Cerebellar nuclear complex (tissue), 1 donor: ENCODE measurements around the gene MTHFR.
A peak's percentile ranks its signal among the peaks of the same experiment; 100 is the strongest.

Experiments
- DNase-seq, 2 experiments: peaks; one replicate each; lab custom pipeline; 2025; lab: John Stamatoyannopoulos, UW

Gene MTHFR

DNA sequence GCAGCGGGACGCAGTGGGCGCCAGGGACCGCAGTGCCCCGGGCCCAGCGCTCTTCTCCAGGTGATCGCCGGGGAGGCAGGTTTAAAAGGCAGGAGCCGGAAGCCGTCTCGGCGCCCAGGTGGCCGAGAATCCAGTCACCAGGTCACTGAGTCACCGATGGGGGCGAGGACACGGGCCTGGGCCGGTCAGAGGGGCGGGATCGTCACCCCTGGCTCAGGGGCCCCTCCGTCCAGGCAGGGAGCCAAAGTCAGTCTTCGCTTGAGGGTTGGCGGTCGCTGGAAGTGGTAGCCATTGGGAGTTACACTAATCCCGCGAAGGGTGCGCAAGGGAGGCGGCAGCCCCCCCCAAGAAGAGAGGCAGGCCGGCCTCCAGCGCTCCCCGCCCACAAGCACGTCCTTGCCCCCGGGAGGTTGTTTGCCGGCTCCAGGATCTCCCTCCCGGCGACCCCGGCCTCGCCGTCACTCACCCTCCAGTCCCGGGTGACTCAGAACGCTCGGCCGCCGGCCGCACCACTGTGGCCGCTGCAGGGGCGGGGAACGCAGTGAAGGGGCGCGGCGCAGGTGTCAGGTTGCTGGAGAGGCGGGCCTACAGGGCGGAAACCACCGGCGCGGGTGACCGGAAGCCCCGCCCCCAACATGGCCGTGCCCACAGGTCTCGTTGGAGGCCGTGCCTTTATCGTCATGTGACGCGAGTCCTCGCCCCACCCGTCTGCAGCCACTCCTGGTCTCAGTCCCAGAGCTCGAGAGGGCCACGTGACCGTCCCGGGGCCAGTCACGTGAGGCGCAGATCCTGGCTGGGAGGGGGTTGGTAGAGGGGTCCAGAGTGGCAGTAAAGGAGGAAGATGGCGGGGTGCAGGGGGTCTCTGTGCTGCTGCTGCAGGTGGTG is at the start of gene MTHFR, which contains the start of gene CLCN6:
Gene MTHFR (minus strand): TSS at position 543 of the 885 bp plus-strand sequence. CDS start 2,848 bp downstream, outside the sequence.
Gene CLCN6 (plus strand): TSS at position 770 of the 885 bp plus-strand sequence. CDS start 72 bp downstream, at position 842.
- peak; percentile 96 to 97 for DNase-seq

DNA sequence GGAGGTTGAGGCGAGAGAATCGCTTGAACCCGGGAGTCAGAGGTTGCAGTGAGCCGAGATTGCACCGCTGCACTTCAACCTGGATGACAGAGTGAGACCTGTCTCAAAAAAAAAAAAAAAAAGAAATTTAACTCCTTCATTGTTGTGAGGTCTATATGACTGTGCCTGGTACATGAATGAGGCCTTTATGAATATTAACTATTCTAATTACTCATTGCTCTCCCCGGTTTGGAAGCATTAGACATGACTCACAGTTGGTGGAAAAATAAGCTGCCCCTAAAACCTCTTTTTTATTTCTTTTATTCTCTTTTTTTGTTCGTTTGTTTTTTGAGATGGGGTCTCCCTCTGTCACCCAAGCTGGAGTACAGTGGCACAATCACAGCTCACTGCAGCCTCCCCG is 49.7 kb upstream of the MTHFR start:
- no peak for DNase-seq

DNA sequence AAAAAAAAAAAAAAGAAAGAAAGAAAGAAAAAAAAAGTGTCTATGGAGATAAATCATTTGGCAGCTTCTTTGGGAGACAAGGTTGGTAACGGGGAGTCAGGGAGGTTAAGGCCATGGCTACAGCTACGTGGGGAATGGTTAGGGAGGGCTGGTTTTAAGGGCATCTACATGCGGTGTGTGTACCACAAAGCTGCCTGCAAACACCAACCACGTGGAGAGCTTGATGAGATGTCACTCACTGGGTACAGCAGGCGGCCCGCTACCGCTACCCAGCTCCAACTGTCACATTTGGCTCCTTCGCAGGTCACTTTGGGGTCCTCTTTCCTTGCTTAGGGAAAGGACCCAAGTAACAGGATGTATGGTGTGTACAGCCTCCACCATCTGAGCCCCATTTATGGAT is 48.8 kb upstream of the MTHFR start:
- no peak for DNase-seq

DNA sequence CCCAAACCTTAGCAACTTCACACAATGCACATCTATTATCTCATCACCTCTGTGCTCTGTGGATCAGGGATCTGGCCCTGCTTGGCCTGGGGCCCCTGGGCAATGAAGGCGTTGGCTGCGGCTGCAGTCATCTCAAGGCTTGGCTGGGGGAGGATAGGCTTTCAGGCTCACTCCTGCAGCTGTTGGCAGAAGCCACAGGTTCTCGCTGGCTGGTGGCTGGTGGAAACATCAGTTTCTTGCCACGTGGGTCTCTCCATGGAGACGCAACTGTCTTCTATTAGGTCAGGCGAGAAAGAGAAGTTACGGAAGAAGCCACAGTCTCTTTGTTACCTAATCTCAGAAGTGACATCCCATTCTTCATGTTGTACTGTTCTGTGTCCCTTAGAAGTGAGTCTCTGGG is 45.4 kb upstream of the MTHFR start:
- no peak for DNase-seq

DNA sequence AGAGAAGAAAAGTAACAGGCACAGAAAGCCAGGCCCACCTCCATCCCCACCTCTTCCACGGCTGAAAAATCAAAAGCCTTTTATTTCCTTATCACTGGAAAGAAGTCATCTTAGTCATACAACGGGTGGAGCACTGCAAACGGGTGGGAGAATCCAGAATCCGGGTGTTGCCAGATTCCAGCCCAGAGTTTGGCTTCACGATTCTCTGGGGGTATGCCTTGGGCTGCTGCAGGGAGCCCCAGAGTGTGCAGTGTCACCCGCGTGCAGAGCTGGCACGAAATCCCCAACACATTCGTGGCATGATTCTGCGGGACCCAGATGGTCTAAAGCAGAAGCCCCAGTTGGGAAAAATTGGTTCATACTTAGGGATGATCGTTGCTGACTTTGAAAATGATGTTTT is 44.4 kb upstream of the MTHFR start:
- no peak for DNase-seq

DNA sequence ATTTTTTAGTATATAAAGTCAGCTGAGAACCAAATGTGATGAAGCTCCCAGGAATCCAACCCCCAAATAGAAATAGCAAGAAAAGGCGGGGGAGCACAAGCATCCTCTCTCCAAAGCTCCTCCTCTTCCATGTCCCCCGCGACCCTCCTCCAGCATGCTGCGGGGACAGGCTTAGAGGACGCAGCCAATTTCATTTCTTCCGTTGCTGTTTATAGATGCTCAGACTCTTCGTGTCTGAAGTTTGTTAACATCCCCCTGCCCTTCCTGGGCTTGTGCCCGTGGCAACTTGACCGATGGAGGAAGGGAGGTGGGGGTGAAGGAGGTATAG is 42.6 kb upstream of the MTHFR start:
- no peak for DNase-seq

DNA sequence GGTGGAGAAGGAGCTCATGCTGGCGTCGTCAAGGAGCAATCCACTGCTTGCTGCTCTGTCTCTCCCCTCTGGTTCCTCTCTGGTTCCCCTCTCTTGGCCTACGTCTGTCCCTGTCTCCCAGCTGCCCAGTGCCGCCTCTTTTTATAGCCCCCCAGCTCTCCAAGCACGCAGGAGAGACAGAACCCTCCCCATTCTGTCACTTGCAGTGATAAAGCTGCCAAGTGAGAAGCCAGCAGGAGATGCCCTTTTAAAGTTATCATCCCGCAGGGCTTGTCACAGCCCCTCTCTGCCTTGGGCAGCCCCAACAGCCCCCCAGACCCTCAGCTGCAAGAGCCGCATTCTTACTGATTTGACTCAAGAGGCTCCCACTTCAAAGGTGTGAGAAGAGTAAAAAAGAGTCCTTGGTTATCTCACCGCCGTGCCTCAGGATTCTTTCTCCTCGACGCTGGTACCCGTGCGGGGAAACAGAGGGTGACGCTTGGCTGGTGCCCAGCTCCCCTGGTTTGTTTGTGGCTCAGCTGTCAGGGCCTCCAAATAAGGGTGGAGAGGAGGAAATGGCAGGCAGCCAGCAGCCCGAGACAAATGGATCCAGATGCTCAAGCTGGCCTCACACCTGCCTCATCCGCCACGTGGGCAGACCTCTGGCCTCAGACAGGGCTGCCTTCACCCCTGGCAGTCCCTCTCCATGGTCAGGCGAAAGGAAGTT is 42.1 kb upstream of the MTHFR start, which contains the start of gene NPPA:
Gene NPPA (minus strand): TSS at position 117 of the 706 bp plus-strand sequence. CDS start 99 bp downstream, at position 18.
- no peak for DNase-seq

DNA sequence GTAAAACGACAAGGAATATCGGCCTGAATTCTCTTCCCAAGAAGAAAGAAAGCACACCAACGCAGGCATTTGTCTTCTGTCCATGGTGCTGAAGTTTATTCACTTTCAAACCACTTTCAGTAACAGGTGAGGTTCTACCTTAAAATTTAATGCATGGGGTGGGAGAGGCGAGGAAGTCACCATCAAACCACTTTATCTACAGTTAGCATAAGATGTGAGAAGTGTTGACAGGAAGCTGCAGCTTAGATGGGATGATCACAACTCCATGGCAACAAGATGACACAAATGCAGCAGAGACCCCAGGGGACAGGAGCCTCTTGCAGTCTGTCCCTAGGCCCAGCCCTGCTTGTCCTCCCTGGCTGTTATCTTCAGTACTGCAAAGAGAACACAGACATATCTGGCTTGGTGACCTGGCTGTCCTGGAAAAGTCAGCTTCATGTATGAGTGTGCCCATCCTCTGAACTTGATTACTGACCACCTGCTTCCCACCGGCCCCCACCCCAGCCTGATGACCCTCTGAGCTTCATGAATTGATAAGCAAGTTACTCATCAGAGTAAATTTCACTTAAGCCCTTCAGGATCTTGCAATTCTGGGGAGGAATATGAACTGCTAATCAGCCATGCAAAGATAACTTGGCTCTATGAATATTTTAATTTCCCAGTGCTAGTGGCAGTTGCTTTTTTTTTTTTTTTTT is 40.0 kb upstream of the MTHFR start:
- no peak for DNase-seq

DNA sequence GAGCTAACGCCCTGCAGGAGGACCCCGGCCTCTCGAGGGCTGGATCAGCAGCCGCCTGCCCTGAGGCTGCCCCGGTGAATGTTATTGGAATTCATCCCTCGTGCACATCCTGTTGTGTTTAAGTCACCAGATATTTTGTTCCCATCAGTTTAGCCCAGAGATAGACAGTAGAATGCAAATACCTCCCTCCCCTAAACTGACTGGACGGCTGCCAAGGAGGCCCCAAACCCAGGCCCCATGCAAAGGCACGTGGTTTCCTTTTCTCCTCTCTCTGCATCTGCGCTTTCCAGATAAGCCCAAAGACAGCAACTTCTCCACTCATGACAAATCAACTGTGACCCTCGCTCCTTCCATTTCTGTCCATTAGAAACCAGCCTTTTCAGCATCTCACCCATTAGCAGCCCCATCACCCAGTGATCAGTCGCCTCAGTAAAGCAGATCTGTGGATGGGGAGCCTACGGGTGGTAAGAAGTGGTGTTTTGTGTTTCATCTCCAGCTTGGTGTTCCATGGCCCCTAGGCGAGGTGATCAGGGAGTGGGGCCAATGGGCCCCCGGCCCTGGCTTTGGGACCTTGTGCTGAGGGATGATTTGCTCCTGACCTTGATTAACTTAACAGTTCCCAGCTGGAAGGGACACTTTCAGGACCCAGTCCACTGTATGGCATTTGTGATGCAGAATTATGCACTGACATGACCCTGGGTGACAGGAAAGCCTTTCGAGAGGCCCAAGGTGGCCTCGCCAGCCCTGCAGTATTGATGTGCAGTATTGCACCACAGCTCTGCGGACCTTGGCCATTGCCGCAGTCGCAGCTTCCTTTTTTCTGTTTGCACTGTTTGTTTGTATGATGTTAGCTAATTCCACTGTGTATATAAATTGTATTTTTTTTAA is 36.6 kb upstream of the MTHFR start:
- no peak for DNase-seq

DNA sequence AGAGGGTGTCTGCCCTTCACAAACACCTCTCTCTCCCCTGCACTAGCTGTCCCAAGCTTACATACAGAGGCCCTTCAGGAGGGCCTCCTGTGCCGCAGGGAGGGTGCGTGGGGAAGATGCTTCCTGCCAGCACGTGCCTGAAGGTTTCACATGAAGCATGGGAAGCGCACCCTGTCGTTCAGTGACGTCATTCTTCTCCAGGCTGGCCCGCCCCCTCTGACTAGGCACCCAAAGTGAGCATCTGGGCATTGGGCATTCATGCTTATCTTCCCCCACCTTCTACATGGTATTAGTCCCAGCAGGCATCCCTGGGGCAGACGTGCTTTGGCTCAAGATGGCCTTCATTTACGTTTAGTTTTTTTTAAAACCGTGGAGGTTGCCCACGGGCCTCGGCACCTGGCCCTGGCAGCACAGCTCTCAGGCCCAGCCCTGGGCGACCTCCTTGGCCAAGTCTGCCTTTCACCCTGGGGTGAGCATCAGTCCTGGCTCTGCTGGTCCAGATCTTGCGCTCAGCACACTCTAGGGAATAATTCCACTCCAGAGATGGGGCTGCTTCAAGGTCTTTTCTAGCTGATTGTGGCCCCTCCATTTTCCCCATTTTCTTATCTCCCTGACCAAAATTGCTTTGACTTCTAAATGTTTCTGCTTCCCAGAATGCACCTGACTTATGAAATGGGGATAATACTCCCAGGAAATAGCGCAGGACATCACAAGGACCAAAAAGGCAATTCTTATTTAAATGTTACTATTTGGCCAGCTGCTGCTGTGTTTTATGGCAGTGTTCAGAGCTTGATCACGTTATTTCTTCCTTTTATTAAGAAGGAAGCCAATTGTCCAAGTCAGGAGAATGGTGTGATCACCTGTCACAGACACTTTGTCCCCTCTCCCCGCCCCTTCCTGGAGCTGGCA is 35.7 kb upstream of the MTHFR start:
- no peak for DNase-seq

DNA sequence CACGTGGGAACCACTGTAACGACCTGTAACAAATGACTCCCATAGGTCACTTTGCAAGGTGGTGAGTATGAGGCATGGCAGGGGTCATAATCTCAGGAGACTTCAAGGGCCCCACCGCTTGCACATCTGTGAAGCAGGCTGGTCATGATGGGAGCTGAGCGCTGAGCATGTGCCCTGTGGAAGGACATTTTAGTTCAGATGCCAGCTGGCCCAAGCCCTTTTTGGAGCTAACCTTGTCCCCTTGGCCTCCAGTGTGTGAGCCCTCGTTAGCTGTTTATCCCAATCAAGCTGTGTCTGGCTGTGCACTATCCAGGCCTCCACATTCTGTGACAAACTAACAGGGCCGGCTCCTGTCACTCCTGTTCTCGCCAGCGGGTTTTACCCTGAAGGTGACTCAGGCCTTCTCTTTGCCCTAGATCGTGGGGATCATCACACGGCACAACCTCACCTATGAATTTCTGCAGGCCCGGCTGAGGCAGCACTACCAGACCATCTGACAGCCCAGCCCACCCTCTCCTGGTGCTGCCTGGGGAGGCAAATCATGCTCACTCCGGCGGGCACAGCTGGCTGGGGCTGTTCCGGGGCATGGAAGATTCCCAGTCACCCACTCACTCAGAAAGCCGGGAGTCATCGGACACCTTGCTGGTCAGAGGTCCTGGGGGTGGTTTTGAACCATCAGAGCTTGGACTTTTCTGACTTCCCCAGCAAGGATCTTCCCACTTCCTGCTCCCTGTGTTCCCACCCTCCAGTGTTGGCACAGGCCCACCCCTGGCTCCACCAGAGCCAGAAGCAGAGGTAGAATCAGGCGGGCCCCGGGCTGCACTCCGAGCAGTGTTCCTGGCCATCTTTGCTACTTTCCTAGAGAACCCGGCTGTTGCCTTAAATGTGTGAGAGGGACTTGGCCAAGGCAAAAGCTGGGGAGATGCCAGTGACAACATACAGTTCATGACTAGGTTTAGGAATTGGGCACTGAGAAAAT is 34.3 kb upstream of the MTHFR start:
- no peak for DNase-seq

DNA sequence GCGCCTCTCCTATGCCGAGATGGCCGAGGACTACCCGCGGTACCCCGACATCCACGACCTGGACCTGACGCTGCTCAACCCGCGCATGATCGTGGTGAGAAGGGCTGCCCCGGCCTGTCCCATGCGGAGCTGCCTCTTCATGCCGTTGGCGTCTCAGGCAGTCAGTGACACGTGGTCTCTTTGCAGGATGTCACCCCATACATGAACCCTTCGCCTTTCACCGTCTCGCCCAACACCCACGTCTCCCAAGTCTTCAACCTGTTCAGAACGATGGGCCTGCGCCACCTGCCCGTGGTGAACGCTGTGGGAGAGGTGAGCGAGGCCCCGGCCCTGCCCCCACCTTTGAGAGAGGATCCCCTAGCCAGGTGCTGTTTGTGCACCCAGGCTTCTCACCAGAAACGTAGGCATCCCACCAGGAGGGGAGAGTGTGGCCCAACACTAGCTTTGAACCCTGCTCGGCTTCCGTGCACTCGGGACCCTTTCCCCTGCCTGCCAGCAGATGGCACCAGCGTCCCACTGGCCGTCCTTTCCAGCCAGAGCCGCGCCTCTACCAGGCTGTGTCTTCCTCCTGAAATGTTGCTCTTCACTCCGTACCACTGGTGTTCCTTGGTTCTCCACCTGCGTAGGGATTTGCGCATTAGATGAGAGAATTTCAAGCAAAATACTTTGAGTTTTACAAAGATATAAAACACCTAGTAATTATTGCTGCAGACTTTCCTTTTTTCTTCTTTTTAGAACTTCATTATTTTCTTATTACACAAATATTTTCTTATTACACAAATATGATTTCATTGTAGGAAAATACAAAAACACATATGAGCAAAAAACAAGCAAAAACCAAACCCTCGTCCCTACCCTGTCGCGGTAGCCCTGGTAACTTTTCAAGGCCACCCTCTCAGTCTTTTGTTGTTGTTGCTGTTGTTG is 32.8 kb upstream of the MTHFR start:
- peak in 1 of 2 experiments; percentile 33 for DNase-seq

DNA sequence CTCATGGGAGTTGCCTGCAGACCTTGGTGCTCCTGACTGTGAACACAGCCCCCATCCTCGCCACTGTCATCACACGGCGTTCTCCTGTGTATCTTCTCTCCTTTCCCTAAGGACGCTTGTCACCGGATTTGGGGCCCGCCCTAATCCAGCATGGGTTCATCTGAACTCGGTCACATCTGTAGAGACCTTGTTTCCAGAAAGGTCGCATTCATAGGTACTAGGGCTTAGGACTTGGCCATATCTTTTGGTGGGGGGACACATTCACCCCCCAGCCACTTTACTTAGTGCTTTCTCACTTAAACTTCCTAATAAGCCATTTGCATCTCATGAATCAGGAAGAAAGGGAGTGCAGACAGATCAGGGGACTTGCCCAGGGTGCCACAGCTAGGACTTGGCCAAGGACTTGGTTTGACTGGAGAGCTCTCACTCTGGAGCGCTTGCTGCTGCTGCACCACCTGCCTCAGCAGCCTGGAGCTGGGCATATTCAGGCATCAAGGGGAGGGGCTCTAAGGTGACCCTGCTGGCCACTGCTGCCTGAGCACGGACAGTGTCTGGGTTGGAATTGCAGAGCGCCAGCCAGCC is 32.1 kb upstream of the MTHFR start:
- no peak for DNase-seq

DNA sequence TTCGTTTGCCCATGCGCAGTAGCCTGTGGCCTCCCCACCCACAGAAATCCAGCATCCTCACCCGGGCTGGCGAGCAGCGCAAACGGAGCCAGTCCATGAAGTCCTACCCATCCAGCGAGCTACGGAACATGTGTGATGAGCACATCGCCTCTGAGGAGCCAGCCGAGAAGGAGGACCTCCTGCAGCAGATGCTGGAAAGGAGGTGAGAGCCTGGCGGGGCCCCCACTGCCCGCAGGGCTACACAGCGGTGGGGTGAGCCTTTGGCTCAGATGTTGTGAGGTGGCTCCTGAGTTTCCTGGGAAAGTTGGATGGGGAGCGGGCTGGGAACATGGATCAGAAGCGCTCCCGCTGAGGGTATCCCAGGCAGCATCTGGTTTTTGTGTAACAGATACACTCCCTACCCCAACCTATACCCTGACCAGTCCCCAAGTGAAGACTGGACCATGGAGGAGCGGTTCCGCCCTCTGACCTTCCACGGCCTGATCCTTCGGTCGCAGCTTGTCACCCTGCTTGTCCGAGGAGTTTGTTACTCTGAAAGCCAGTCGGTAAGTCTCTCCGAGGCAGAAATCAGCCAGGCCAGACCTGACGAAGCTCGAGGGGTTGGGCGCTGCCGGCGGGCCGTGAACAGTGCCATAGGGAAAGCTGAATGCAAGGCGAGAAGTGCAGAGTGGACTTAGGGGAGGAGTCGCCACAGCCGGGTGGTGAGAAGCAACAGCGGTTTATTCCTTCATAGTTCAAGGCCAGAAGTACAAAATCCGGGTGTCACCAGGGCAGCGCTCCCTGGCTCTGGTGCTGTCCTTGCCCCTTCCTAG is 31.4 kb upstream of the MTHFR start:
- no peak for DNase-seq

DNA sequence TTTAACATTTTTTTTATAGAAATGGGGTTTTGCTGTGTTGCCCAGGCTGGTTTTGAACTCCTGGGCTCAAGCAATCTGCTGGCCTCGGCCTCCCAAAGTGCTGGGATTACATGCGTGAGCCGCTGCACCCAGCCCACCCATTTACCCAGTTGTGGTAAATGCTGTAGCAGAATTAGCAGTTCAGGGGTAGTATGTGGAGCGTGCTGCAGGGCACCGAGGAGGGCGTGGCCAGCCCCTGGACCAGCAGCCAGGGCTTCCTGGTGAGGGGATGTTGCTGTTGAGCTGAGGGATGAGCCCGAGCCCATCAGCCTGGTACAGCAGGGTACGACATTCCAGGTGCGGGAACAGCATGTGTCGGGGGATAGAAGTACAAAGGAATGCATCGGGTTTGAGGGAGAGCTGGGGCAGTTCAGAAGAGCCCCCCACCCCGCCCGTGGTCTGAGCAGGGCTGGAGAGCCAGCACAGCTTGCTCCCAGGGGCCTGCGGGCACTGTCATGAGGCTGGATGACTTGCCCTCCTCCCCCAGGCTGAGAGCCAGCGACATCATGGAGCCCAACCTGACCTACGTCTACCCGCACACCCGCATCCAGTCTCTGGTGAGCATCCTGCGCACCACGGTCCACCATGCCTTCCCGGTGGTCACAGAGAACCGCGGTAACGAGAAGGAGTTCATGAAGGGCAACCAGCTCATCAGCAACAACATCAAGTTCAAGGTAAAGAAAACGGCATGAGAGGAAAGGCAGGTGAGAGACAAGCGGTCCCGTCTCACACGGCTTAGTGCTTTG is 29.9 kb upstream of the MTHFR start:
- DNase-seq: no peak

DNA sequence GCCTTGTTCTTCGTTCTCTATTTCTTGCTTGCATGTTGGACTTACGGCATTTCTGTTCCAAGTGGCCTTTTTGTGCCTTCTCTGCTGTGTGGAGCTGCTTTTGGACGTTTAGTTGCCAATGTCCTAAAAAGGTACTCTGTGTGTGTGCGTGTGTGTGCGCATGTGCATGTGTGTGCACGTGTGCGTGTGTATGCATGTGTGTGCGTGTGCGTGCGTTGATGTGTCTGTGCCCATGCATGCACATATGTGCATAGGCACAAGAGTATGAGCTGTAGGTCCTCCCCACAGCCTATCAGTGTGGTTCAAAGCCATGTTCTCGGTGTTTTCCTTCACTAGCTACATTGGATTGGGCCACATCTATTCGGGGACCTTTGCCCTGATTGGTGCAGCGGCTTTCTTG is 28.1 kb upstream of the MTHFR start:
- no peak for DNase-seq
